Activated T-cell treated with anti-CD3 and anti-CD28 coated beads, Interleukin-2, amount 50 U/mL, for 72 hours (primary cell): ENCODE measurements around the gene CATSPERB. TPM values are rescaled to one million over a fixed set of nuclear protein-coding genes. Genes with fewer than 3 reads are reported as not detected.
"Not testable (repeated sequence)": the region's sequence is repeated elsewhere in the genome, so short reads cannot be mapped to it uniquely, and the experiment has no call there.

Experiments used
- ATAC-seq, 2 donors: fragments of 150-1000 bp; cut with Tn5 transposase; replicated peaks in 1 of 2; 2 replicates each; pipeline ENCODE4 v1.10.0; 2021; ENCODE audit warnings: moderate library complexity in 2 of 2, mild to moderate bottlenecking in 1 of 2
- DNase-seq, 2 donors: peaks; one replicate each; pipeline ENCODE4 v3.0.0; 2021 to 2022; ENCODE audit warnings: mixed read lengths in 1 of 2
- H3K27ac Mint-ChIP-seq: one replicate; pipeline ENCODE4 v1.8.0; 2022; ENCODE audit warnings: mild to moderate bottlenecking, moderate library complexity, mixed read lengths
- H3K27me3 Mint-ChIP-seq: one replicate; pipeline ENCODE4 v1.8.0; 2022; ENCODE audit warnings: low read depth, mixed read lengths
- H3K36me3 Mint-ChIP-seq, 2 donors: one replicate each; pipeline ENCODE4 v1.8.0; 2022; ENCODE audit warnings: mixed read lengths in 2 of 2, mild to moderate bottlenecking in 1 of 2; ENCODE audit not compliant: insufficient read depth in 2 of 2
- H3K4me1 Mint-ChIP-seq: one replicate; pipeline ENCODE4 v1.8.0; 2022; ENCODE audit warnings: low read depth, mixed read lengths
- H3K4me3 Mint-ChIP-seq, 2 donors: one replicate each; pipeline ENCODE4 v1.8.0; 2022; ENCODE audit warnings: mild to moderate bottlenecking in 2 of 2, mixed read lengths in 2 of 2, moderate library complexity in 2 of 2
- H3K9me3 Mint-ChIP-seq, 2 donors: one replicate each; pipeline ENCODE4 v1.8.0; 2022; ENCODE audit warnings: mixed read lengths in 2 of 2
- total RNA-seq, 2 donors: library from RNA; stranded (reverse); gene quantifications; one replicate each; pipeline ENCODE4 v1.2.3, GENCODE V29; 2022

CATSPERB gene
- total RNA-seq, 2 donors from 2014 or later: 0.91 to 2.3 TPM

DNA sequence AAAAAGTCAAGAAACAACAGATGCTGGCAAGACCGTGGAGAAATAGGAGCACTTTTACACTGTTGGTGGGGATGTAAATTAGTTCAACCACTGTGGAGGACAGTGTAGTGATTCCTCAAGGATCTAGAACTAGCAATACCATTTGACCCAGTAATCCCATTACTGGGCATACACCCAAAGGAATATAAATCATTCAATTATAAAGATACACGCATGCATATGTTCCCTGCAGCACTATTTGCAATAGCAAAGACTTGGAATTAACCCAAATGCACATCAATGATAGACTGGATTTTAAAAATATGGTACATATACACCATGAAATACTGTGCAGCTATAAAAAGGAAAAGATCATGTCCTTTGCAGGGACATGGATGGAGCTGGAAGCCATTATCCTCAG is 18.0 kb upstream of the CATSPERB start:
- no peaks in the 10 kb centered on the region for H3K36me3 Mint-ChIP-seq

DNA sequence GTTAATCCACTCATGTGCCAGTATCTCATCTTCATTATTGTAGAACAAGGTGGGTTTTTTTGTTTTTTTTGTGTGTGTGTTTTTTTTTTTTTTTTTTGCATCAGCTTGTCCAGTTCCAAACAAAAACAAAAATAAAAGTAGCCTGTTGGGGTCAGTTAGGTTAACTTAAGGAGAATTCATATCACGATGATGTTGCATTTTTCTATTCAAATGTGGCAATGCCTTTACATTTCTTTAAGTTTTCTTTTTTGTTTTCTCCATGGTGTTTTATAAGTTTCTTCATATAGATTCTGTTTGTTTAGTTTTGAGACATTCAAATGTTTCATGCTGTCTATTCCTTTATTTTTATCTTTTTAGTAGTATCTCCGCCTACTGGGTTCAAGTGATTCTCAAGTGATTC is 16.2 kb upstream of the CATSPERB start:
- peaks cover 0 to 2% of the 10 kb centered on the region in 2 donors for H3K9me3 Mint-ChIP-seq

More for the DNA sequence above, 18.0 kb upstream of the CATSPERB start:
- Mint-ChIP-seq H3K27ac (no peak overlapping the region), H3K4me1 (no peaks in the 10 kb centered on the region), H3K27me3 (no peaks in the 10 kb centered on the region), H3K9me3 (peaks cover 0 to 2% of the 10 kb centered on the region in 2 donors), H3K4me3 (no peak overlapping the region)
- no peak for DNase-seq
- no peak for ATAC-seq

DNA sequence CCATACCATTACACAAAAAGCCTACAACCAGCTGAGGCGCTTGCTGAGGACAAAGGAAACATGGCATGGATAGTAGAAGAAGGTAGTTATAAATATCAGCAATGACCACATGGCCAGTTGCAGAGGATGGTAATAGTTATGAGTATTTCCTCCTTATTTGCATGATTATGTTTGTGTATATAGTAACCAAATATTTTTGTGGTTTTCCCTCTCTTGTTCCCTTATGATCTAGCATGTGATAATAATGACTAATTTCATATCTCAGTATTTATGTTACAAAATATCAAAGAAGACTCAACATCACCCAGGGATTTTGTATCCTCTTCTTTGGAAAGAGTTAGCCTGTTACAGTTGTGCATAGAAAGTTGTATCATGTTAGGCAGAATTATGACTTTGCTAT is 13.5 kb upstream of the CATSPERB start:
- H3K9me3 Mint-ChIP-seq: no peaks in the 10 kb centered on the region
- no peaks in the 10 kb centered on the region for H3K27me3 Mint-ChIP-seq
- H3K4me3 Mint-ChIP-seq: no peak overlapping the region
- H3K27ac Mint-ChIP-seq: no peak overlapping the region
- DNase-seq (no peak), ATAC-seq (no peak)
- H3K36me3 Mint-ChIP-seq: no peaks in the 10 kb centered on the region
- peaks cover 17% of the 10 kb centered on the region for H3K4me1 Mint-ChIP-seq

More for the DNA sequence above, 16.2 kb upstream of the CATSPERB start:
- Mint-ChIP-seq H3K4me3 (no peak overlapping the region), H3K27me3 (no peaks in the 10 kb centered on the region), H3K4me1 (peaks cover 6% of the 10 kb centered on the region), H3K36me3 (no peaks in the 10 kb centered on the region), H3K27ac (no peak overlapping the region)
- ATAC-seq: no peak
- DNase-seq: no peak

DNA sequence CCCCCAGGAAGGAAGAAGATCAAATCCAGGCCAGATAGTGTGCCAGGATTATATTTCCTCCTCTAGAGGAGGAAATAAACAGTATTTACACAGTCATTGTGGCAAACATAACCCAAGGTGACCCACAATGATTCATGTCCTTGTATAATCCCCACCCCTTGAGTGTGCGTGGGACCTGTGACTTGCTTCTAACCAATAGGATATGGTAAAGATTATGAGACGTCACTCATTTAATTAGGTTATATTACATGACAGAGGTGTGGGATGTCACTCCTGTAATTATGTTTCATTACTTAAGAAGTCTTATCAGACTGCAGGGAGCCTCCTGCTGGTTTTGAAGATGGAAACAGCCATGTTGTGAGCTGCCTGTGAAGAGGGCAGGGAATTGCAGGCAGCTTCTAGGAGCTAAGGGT is 12.2 kb upstream of the CATSPERB start:
- Mint-ChIP-seq H3K4me1 (peaks cover 17% of the 10 kb centered on the region), H3K36me3 (no peaks in the 10 kb centered on the region), H3K9me3 (no peaks in the 10 kb centered on the region), H3K27ac (peak overlapping the region; percentile 21), H3K27me3 (no peaks in the 10 kb centered on the region), H3K4me3 (no peak overlapping the region)
- peak; percentile 74 to 93 for ATAC-seq
- peak; percentile 12 to 17 for DNase-seq

DNA sequence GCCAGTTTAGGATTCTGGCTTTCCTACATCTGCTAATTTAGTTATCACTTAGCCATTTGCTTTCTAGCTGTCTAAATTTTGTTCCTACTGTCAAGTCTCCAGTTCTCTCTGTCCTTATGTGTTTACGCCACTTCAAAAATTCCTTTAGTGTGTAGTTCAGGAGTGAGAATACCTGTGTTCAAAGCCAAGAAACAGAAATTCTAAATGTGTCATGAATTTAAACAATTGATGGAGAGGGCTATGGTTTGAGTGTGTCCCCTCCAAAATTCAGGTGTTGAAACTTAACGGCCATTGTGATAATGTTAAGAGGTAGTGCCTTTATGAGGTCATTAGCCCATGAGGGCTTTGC is 11.4 kb upstream of the CATSPERB start:
- ATAC-seq (no peak), DNase-seq (no peak)
- Mint-ChIP-seq H3K36me3 (no peaks in the 10 kb centered on the region), H3K9me3 (no peaks in the 10 kb centered on the region), H3K27ac (no peak overlapping the region), H3K27me3 (no peaks in the 10 kb centered on the region), H3K4me3 (no peak overlapping the region), H3K4me1 (peaks cover 17% of the 10 kb centered on the region)

DNA sequence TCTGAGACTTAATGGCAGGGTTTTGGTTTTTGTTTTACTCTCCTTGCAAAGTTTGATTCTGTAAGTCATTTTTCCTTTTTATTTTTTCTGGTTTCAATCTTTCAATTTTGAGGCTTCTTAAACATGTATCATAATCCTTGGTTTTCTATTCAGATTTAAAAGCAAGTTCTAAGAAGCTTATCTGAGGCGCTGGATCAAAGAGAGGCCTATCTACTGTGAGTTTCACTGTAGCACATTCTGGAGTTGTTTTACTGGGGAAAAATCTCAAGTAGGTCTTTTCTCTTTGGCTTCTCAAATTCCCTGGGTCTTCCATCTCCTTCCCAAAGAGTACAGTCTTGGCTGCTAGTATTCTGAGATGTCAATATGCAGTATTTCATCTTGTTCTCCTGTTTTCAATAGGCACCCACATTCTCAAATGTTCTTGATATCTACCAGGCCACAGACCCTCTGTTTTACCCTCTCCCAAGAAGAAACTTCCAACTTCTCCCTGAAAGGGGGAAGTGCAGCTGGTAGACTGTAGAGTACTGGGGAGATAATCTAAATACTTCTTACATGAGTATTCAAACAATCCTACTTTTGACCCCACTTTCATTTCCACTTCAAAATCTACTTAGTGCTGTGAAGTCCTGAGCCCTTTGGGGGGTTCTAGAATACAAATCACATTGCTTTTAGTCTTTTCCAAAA is 10.9 kb upstream of the CATSPERB start:
- H3K27me3 Mint-ChIP-seq: no peaks in the 10 kb centered on the region
- H3K27ac Mint-ChIP-seq: no peak overlapping the region
- H3K36me3 Mint-ChIP-seq: no peaks in the 10 kb centered on the region
- no peak overlapping the region for H3K4me3 Mint-ChIP-seq
- H3K4me1 Mint-ChIP-seq: peaks cover 17% of the 10 kb centered on the region
- no peak for ATAC-seq
- no peak for DNase-seq
- H3K9me3 Mint-ChIP-seq: no peaks in the 10 kb centered on the region

DNA sequence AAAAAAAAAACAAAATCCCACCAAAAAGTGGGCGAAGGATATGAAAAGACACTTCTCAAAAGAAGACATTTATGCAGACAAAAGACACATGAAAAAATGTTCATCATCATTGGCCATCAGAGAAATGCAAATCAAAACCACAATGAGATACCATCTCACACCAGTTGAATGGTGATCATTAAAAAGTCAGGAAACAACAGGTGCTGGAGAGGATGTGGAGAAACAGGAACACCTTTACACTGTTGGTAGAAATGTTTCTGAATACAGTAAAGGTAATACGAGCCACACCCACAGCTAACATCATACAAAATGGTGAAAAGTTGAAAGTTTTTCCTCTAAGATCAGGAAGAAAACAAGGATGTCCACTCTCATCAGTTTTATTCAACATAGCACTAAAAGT is 8.0 kb upstream of the CATSPERB start:
- H3K4me3 Mint-ChIP-seq, ATAC-seq: not testable (repeated sequence)

DNA sequence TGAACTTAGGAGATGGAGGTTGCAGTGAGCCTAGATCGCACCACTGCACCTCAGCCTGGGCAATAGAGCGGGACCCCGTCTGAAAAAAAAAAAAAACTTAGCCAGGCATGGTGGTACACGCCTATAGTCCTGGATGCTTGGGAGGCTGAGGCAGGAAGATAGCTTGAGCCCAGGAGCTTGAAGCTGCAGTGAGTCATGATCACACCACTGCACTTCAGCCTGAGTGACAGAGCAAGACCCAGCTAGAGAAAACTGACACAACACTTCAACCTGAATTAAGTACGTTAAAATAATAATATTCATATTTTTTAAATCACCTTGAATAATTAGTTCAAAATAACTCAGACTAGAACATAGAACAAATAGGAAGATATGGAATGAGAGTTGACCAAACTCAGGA is 5.7 kb upstream of the CATSPERB start:
- peaks cover 15% of the 10 kb centered on the region for H3K4me1 Mint-ChIP-seq
- ATAC-seq (no peak), DNase-seq (no peak)
- H3K27ac Mint-ChIP-seq: no peak overlapping the region
- no peak overlapping the region for H3K4me3 Mint-ChIP-seq
- H3K9me3 Mint-ChIP-seq: no peaks in the 10 kb centered on the region
- no peaks in the 10 kb centered on the region for H3K36me3 Mint-ChIP-seq
- no peaks in the 10 kb centered on the region for H3K27me3 Mint-ChIP-seq

More for the DNA sequence above, 8.0 kb upstream of the CATSPERB start:
- H3K4me1 Mint-ChIP-seq: peaks cover 17% of the 10 kb centered on the region
- H3K27ac Mint-ChIP-seq, H3K36me3 Mint-ChIP-seq, H3K9me3 Mint-ChIP-seq, DNase-seq, H3K27me3 Mint-ChIP-seq: not testable (repeated sequence)

DNA sequence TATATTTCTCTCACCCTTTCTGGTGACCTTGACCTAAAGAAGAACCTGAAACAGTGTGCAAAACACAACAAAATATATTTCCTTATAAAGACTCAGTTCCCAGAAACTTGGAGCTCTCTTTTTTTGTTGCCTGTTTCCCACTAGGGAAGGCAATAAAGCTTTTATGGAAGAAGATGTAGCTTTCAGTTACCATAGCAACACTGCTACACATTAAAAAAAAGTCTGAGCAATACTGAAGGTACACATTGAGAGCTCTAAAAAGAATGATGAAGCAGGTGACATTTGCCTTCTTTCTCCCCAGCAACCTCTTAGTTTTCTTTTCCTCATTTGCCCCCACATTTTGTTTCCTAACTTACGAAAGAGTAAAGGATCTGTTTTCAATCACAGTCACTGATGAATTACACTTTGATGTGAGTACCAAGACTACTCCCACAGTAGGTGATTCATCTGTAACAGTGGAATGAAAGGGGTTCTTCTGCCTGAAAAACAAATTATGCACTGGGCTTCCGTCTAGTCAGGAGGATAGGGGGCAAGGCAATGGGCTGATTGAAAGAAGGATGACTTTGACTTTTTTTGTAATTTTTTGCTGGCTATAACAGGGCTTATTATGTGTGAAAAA is 1.1 kb upstream of the CATSPERB start:
- DNase-seq (peak in 1 of 2 donors; percentile 5), ATAC-seq (peak; percentile 75 to 76)
- Mint-ChIP-seq H3K4me1 (peaks cover 18% of the 10 kb centered on the region), H3K27me3 (no peaks in the 10 kb centered on the region), H3K4me3 (peak overlapping the region in 1 of 2 donors; percentile 16), H3K36me3 (no peaks in the 10 kb centered on the region), H3K27ac (no peak overlapping the region), H3K9me3 (no peaks in the 10 kb centered on the region)

DNA sequence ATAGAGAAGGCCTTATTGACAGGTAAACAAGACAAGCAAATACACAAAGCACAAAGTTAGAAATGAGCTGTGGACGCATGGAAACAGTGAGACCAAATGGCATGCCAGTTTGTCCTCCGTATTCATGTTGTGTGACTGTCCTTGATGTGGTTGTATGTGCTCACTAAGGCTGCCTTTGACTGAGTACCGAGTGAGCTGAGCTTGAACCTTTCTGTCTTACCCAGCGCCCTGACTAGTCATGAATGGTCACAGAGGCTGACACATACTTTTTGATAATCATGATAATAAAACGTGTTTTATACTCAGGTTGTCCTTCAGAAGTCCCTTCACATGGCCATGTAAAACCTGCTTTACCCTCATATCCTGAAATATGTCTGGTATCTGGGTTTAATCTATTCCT is 553 bp upstream of the CATSPERB start:
- H3K4me3 Mint-ChIP-seq: no peak overlapping the region
- peaks cover 18% of the 10 kb centered on the region for H3K4me1 Mint-ChIP-seq
- no peaks in the 10 kb centered on the region for H3K27me3 Mint-ChIP-seq
- peak; percentile 74 to 76 for ATAC-seq
- no peak for DNase-seq
- no peak overlapping the region for H3K27ac Mint-ChIP-seq
- H3K36me3 Mint-ChIP-seq: no peaks in the 10 kb centered on the region
- H3K9me3 Mint-ChIP-seq: no peaks in the 10 kb centered on the region

DNA sequence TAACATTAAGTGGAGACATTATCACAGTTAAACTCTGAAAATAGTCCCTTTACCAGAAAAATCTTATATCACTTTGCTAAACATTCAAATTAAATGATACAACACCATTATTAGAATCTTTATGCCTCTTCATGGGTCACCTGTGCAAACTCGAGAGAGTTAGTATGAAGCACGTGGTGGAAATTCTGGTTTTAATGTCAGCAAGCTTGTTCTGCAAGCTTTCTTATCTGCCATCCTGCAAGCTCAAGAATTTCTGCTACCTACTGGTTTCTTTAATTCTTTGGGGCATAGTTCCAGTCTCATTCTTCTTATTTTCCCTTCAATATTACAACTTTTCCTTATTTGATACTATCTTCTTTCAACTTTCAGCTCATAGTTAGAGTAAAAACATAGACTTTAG is 868 bp downstream of the CATSPERB start:
- H3K36me3 Mint-ChIP-seq: no peaks in the 10 kb centered on the region
- peaks cover 18% of the 10 kb centered on the region for H3K4me1 Mint-ChIP-seq
- no peak overlapping the region for H3K4me3 Mint-ChIP-seq
- no peaks in the 10 kb centered on the region for H3K9me3 Mint-ChIP-seq
- H3K27ac Mint-ChIP-seq: no peak overlapping the region
- DNase-seq (no peak), ATAC-seq (no peak)
- H3K27me3 Mint-ChIP-seq: no peaks in the 10 kb centered on the region

DNA sequence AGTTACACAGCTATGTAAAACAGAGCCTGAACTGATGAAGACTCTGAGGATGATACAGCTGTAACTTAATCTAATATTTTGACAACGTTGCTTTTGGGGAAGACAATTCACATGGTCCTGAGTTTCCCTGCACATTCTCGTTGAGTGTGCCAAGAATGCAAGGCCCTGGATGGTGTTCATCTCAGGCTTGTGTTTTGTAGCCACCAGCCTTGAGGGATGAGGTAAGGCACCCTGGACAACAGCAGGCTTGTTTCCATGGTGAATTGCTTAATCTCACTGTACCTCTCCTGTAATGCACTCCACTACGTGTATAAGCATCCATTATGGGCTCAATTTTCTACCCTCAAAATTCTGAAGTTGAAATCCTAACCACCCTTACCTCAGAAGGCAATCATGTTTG is 2.1 kb downstream of the CATSPERB start:
- no peak for DNase-seq
- H3K9me3 Mint-ChIP-seq: no peaks in the 10 kb centered on the region
- ATAC-seq: no peak
- H3K4me1 Mint-ChIP-seq: peaks cover 18% of the 10 kb centered on the region
- no peak overlapping the region for H3K4me3 Mint-ChIP-seq
- no peak overlapping the region for H3K27ac Mint-ChIP-seq
- no peaks in the 10 kb centered on the region for H3K27me3 Mint-ChIP-seq
- no peaks in the 10 kb centered on the region for H3K36me3 Mint-ChIP-seq

DNA sequence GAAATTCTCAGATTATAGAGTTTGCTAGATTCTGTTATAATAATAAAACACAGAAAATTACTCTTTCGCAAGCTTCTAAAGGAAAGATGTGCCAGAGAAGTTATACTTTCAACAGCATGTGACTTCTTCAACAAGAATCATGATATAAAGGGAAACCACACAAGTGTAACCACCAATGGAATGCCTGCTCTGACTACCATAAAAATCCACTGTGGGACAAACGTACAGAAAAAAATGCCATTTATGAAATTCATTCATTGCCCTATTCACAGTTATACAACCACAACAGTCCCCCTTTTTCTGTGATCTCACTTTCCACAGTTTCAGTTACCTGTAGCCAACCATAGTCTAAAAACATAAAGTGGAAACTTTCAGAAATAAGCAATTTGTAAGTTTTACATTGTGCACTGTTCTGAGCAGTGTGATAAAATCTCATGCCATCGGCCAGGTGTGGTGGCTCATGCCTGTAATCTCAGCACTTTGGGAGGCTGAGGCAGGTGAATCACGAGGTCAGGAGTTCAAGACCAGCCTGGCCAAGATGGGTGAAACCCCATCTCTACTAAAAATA is 3.2 kb downstream of the CATSPERB start:
- Mint-ChIP-seq H3K36me3 (no peaks in the 10 kb centered on the region), H3K27me3 (no peaks in the 10 kb centered on the region), H3K27ac (no peak overlapping the region), H3K4me1 (peaks cover 18% of the 10 kb centered on the region), H3K9me3 (no peaks in the 10 kb centered on the region), H3K4me3 (no peak overlapping the region)
- DNase-seq (no peak), ATAC-seq (peak; percentile 54 to 62)
